ENCODE measurements around the gene LAMB1.
"Not testable (repeated sequence)": the region's sequence is repeated elsewhere in the genome, so short reads cannot be mapped to it uniquely, and the experiment has no call there.

LAMB1 gene

GRCh38 chr7:107940951-107941350, 62.0 kb downstream of the LAMB1 start:
- DNase-seq, result no peak

DNA sequence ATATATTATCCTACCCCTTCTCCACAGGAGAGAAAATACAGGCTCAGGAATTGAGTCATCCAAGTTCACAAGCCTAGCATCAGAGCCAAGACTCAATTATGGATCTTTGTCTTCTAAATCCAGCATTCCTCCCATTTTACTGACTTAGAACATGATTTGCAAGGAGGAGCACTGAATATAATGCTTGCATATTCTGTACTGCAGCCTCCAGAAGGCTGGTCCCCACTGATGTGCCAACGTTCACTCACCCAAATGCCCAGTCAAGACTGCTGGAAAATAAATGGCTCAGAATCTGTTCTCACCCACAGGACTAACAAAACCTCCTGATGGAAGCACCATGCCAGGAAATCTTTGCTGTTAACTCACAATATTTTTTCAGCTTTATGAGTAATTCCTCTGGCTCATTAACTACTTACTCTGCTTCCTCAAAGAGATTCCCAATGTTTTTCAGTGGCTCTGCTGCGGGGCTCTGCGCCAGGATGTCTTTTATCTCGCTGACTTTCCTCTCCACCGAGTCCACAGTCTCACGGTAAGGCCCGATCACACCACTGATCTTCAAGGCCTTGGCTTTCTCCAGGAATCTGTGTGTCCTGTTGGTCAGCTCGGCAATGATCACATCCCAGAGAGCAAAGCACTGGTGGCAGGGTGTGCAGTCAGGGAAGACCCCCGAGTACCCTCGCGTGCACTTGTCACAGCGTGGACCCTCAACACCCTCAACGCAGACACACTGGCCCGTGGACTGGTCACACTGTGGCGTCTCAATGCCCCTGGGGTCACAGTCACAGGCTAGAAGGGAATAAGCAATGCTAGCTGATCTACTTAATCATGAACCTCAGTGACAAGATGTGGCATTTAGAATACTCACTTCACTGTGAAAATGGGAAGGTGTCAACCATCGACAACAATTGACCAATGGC, 63.1 kb downstream of the LAMB1 start:
- DNase-seq, result peak; percentile 87

DNA sequence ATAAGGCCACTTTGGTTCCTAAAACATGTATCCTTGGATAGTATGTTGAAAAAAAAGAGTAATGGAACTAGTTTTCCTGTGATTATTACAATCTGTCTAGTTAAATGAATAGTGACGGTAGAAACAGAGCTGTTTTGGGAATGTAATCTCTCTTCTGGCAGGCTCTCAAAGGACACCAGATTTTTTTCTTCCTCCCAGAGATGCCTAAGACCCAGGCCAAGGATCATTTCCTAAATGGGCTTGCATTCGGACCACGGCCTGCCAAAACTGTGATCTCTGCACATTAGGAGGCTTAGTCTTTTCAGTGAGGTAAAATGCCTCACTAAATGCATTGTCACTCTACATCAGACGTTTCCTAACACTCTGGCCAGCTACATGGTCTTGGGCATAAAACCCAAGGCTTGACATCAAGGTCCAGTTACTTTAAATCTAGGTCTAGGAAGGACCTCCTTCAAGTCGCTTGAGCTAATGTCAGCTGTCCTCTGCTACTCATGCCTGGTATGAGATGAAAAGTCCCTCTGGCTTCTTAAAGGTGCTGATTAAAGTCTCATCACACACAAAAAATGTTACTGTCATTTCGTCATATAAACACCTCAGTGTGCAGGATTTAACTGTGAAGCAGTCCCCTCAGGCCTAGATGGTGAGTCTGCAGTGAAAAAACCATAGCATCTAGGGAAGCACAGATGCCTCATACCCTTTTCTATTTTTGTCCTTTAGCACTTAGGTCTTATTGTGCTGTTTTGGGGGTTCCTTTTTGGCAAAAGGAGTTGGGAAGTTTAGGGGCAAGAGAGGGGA, 64.3 kb downstream of the LAMB1 start:
- no peak for DNase-seq

DNA sequence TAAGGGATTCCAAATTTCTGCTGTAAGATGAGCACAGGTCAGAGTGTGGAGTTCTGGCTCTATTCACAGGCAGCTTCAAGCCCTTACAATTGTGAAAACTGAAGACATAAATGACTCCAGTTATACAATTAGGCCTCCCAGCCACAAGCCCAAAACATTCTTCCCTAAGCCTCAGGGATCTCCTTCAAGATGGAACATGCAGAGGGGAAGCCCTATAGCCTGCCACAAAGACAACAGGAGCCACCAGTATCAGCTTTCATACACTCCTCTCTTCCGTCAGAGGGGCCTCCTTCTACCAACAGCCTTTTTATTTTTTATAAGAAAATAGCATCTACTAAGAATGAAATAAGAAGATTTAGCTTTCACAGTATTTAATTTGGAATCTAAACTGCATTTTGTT, 65.4 kb downstream of the LAMB1 start:
- no peak for DNase-seq

DNA sequence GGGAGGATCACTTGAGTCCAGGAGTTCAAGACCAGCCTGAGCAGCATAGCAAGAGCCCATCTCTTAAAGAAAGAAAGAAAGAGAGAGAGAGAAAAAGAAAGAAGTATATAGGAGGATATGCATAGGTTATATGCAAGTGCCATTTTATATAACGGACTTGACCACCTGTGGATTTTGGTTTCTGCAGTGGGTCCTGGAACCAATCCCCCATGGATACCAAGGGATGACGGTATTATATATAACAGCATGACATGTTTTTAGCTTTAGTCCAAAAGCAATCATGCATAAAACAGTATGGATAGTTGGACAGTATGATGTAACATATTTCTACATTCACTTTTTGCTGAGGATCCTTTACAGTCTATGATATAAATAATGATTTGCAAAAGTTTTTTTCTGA, 66.6 kb downstream of the LAMB1 start:
- no peak for DNase-seq

DNA sequence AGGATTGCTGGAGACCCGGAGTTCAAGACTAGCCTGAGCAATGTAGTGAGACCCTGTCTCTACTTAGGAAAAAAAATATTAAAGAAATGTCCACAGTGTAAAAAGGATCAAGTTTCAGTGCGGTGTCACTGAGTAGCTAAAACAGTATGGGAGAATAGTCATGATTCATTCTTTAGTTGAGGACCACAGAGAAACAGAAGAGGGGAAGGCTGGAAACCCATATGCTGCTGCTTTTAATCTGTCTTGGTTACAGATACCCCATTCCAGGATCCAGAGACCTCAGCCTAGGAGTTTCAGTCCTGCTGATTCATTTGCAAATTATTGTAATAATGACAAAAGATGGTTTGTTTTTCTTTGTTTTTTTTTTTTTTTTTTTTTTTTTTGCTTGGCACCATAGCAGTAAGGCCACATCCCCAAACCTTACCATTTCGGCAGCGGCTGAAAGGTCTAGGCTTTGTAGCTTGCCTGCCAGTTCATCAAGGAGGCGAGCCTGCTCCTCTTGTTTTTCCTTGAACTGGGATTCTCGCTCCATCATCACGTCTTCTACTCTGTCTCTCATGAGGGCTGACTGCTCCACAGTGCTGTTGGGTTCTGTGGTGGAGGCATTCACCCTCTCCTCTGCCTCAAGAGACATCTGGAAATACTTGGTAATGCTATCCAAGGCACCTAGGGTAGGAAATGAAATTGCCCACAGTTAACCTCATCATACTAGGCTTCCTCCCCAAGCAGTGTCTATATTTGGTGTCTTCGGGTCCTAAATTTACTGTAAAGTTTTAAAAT, 67.8 kb downstream of the LAMB1 start:
- DNase-seq, result peak; percentile 87

DNA sequence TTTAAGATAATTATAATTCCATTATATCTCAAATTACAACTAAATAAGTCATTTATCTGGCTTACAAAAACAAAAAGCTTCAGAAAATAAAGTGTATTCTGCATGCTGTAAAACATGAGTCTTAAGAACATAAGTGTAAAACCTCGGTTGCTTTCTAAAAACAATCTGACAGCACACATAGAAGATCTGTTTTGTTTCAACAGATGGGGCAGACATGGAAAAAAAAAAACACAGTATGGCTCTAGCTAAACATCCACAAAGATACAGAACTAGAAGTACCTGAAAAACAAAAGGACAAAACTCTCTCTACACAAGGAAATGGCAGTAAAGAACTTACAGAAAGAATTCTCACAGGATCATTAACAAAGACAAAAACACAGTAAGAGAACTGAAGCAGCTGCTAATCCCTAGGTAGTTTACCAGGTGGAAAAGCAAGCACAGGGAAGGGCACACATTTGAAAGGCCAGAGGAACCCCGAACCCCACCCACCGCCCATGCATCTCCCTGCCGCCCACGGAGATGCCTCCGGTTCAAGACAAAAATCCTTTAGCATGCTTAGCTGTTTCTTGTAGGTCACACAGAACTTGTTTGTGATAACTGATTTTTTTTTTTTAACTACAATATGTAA, 69.5 kb downstream of the LAMB1 start:
- DNase-seq, result no peak

- DNase-seq, result no peak
These were observed 70.2 kb downstream of the LAMB1 start for GRCh38 chr7:107932805-107933204.

DNA sequence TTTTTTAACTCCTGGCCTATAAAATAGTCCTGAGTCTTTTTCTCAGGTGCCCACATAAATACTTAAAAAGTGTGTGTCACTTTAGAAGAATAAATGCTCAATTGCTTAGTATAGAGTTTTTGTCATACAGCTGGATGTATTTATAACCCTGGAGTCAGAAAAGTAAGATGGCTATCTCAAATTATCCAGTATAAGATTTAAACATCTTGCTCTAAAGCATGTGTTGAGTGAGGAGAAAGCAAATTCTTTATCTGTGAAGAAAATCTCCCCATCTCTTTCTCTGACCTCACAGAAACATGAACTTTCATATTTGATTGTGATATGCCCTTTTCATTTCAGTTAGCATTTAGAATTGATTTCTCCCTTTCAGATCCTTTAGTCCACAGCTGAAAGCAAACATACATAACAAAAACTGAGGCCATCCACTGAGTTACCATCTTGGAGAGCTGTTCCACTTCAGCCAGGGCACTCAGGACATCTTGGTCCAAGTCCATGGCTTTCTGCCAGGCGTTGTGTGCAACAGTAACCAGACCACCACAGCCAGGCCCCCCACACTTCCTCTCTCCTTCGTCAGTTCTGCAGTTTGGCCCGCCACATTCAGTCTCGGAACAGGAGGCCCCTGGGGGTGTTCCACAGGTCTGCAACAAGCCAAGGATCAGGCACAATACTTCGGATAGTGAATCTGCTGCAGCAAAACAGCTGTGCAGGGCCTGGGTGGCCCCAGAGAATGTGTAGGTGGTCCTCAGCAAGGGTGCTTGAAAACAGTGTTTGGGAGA, 71.0 kb downstream of the LAMB1 start:
- DNase-seq, result no peak

DNA sequence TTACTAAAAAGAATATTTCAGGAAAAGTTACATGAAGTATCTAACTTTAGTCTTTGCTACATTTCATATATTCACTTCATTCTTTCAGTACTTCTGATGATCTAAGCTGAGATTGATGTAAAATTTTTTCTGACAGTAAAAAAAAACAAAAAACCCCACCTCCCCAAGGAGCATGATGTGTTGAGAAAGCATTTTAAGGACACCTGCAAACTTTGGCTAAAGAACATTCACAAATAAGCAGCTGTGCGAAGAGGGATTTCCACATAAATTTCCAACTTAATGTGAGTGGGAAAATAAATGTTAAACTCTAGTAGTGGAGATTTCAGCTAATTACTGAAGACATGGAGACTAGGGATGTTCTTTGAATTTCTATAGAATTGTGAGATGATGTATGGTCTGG, 76.5 kb downstream of the LAMB1 start:
- no peak for DNase-seq

- DNase-seq, result no peak
These were observed 78.0 kb downstream of the LAMB1 start for GRCh38 chr7:107924841-107925504.

GRCh38 chr7:107922886-107923285, 80.1 kb downstream of the LAMB1 start:
- no peak for DNase-seq

GRCh38 chr7:107921826-107922225, 81.1 kb downstream of the LAMB1 start:
- DNase-seq, result not testable (repeated sequence)

- no peak for DNase-seq
These were observed 82.8 kb downstream of the LAMB1 start for GRCh38 chr7:107920048-107920772.

GRCh38 chr7:107918948-107919347, 84.0 kb downstream of the LAMB1 start:
- DNase-seq, result no peak

- no peak for DNase-seq
These were observed 85.0 kb downstream of the LAMB1 start for GRCh38 chr7:107917763-107918651.

GRCh38 chr7:107915541-107915940, 87.4 kb downstream of the LAMB1 start:
- DNase-seq, result no peak

DNA sequence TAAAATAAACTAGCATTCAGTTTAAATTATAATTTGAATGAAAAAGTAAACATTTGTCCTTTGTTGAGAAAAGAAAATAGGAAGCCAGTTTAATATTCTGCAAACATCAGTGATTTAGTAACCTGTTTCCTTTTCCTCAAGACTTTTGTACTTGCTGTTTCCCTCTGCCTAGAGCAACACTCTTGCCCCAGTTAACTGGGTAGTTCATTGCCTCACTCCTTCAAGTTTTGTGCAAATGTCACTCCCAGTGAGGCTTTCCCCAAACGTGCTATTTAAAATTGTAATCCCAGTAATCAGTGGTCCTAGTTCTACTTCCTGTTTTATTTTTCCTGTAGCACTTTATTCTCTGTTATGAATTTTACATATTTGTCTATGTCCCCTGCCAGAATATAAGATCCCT, 88.1 kb downstream of the LAMB1 start:
- DNase-seq, result no peak

- peak; percentile 41 for DNase-seq
These were observed 89.1 kb downstream of the LAMB1 start for GRCh38 chr7:107913851-107914250.

GRCh38 chr7:107911981-107912380, 91.0 kb downstream of the LAMB1 start:
- DNase-seq, result no peak
